GM19328 (cell line): ENCODE measurements around the gene PLEKHH2.
A peak's percentile ranks its signal among the peaks of the same experiment; 100 is the strongest.

Experiments used
- ATAC-seq: cut with Tn5 transposase; IDR thresholded peaks from one replicate; pipeline ENCODE4 v1.9.1; 2021; ENCODE audit warnings: mild to moderate bottlenecking, moderate library complexity; ENCODE audit not compliant: unreplicated experiment

PLEKHH2 gene

GRCh38 chr2:43758739-43759138, 121.7 kb downstream of the PLEKHH2 start:
- no peak for ATAC-seq

GRCh38 chr2:43759195-43759594, 122.1 kb downstream of the PLEKHH2 start:
- no peak for ATAC-seq

GRCh38 chr2:43762286-43762685, 125.2 kb downstream of the PLEKHH2 start:
- no peak for ATAC-seq

- no peak for ATAC-seq
Measured at GRCh38 chr2:43763091-43763490, 126.0 kb downstream of the PLEKHH2 start.

GRCh38 chr2:43764086-43764705, 127.1 kb downstream of the PLEKHH2 start:
- ATAC-seq: no peak

- ATAC-seq: no peak
Measured at GRCh38 chr2:43766006-43766405, 128.9 kb downstream of the PLEKHH2 start.

GRCh38 chr2:43773876-43774613, 137.0 kb downstream of the PLEKHH2 start, which contains the start of gene DYNC2LI1:
Gene DYNC2LI1 (plus strand): TSS chr2:43774039. CDS start chr2:43774139, 100 bp downstream.
- ATAC-seq: peak; percentile 95

GRCh38 chr2:43774617-43775016, 137.6 kb downstream of the PLEKHH2 start:
- no peak for ATAC-seq

- no peak for ATAC-seq
Measured at GRCh38 chr2:43776324-43776723, 139.3 kb downstream of the PLEKHH2 start.

- ATAC-seq: no peak
Measured at GRCh38 chr2:43777306-43777926, 140.4 kb downstream of the PLEKHH2 start.

GRCh38 chr2:43778233-43778632, 141.2 kb downstream of the PLEKHH2 start:
- ATAC-seq: no peak

GRCh38 chr2:43787895-43788294, 150.8 kb downstream of the PLEKHH2 start:
- ATAC-seq: no peak

- no peak for ATAC-seq
Measured at GRCh38 chr2:43788646-43789045, 151.6 kb downstream of the PLEKHH2 start.

- ATAC-seq: no peak
Measured at GRCh38 chr2:43790147-43790546, 153.1 kb downstream of the PLEKHH2 start.

- ATAC-seq: no peak
Measured at GRCh38 chr2:43791035-43791765, 154.1 kb downstream of the PLEKHH2 start.

- ATAC-seq: no peak
Measured at GRCh38 chr2:43792653-43793052, 155.6 kb downstream of the PLEKHH2 start.

GRCh38 chr2:43794956-43795355, 157.9 kb downstream of the PLEKHH2 start:
- no peak for ATAC-seq

- ATAC-seq: no peak
Measured at GRCh38 chr2:43796206-43796605, 159.1 kb downstream of the PLEKHH2 start.

- ATAC-seq: no peak
Measured at GRCh38 chr2:43798300-43798699, 161.2 kb downstream of the PLEKHH2 start.

- ATAC-seq: no peak
Measured at GRCh38 chr2:43800894-43801293, 163.8 kb downstream of the PLEKHH2 start.

- no peak for ATAC-seq
Measured at GRCh38 chr2:43802135-43802534, 165.1 kb downstream of the PLEKHH2 start.
